ENCODE results near the gene SLC39A7.

GRCh38 chr6:33208091-33208967, 7.7 kb downstream of the SLC39A7 start, which contains the start of gene RING1:
- TF ChIP-seq CTCF (IDR thresholded peaks at IDR 0.05) (peak in 2 of 4 experiments; percentile 20 to 26), POLR2AphosphoS5 (IDR thresholded peaks at IDR 0.05) (peak; percentile 100), EP300 (IDR thresholded peaks at IDR 0.05) (no peak), POLR2A (IDR thresholded peaks at IDR 0.05) (peak; percentile 98 to 99)

Measured in gastroesophageal sphincter (tissue), 3 donors.